Esophagus muscularis mucosa (tissue), 4 donors: Measurements from ENCODE around the gene NF2.

Experiments used
- EP300 ChIP-seq: sonication (generic); formaldehyde crosslinking; IDR thresholded peaks from one replicate; pipeline ENCODE4 v1.6.1; 2017; ENCODE audit warnings: antibody characterized with exemption
- POLR2A ChIP-seq: fragments of 450-650 bp; IDR thresholded peaks from one replicate; pipeline ENCODE4 v1.6.1; 2017; ENCODE audit warnings: antibody characterized with exemption, moderate library complexity, mild to moderate bottlenecking, low read depth
- POLR2AphosphoS5 ChIP-seq, 2 donors: sonication (generic); formaldehyde crosslinking; IDR thresholded peaks; one replicate each; pipeline ENCODE4 v1.6.1; 2017; ENCODE audit warnings: antibody characterized with exemption in 2 of 2
- TF ChIP-seq, protein P1 (sequence below), 3 experiments: fragments of 200-600 bp in 2 of 3; fragments of 450-650 bp in 1 of 3; sonication (generic) in 2 of 3; IDR thresholded peaks; one replicate each; pipeline ENCODE4 v1.5.1; 2017 to 2019; ENCODE audit warnings: antibody characterized with exemption in 3 of 3, mild to moderate bottlenecking in 2 of 3, moderate library complexity in 1 of 3

- TF ChIP-seq, protein P1, sequence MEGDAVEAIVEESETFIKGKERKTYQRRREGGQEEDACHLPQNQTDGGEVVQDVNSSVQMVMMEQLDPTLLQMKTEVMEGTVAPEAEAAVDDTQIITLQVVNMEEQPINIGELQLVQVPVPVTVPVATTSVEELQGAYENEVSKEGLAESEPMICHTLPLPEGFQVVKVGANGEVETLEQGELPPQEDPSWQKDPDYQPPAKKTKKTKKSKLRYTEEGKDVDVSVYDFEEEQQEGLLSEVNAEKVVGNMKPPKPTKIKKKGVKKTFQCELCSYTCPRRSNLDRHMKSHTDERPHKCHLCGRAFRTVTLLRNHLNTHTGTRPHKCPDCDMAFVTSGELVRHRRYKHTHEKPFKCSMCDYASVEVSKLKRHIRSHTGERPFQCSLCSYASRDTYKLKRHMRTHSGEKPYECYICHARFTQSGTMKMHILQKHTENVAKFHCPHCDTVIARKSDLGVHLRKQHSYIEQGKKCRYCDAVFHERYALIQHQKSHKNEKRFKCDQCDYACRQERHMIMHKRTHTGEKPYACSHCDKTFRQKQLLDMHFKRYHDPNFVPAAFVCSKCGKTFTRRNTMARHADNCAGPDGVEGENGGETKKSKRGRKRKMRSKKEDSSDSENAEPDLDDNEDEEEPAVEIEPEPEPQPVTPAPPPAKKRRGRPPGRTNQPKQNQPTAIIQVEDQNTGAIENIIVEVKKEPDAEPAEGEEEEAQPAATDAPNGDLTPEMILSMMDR (IDR thresholded peaks at IDR 0.05): no peak
- TF ChIP-seq POLR2A: no peak
- TF ChIP-seq EP300: no peak
- TF ChIP-seq POLR2AphosphoS5 (IDR thresholded peaks at IDR 0.05): no peak
Observed at GRCh38 chr22:29661336-29661735, 57.9 kb downstream of the NF2 start.
